GM21723 (cell line): ENCODE results near the gene RALGDS.

Experiments used
- ATAC-seq: cut with Tn5 transposase; IDR thresholded peaks from one replicate; pipeline ENCODE4 v1.9.1; 2021; ENCODE audit warnings: mild to moderate bottlenecking, moderate library complexity; ENCODE audit not compliant: unreplicated experiment

The RALGDS gene

DNA sequence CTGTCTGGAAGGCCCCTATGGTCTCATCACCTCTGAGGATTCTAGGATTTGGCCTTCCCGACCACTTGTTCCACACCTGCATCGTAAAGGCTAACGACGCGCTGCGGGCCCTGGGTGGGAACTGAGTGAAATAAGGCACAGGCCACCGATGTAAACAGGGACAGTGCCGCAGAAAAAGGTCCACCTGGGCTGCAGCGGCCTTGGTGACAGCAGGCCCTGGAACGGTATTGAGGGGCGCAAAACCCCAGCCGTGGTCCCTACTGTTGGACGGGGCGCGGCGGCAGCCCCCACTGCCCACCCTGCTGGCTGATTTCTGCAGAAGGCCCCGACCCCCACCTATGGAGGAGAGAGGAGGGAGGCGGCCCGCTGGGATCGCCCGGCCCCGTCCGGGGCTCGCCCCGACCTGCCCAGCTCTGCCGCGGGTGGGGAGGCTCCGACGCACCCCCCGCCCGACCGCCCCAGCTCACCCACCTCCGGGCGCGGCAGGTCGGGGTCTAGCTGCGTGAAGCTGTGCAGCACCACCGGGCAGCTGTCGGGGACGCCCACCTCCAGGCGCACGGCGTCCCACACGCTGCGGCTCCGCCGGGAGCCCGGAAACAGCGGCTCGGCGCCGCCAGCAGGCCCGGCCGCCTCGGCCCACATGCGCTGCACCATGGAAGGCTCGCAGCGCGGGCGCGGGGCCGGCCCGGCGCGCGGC is 391 bp downstream of the RALGDS start:
- ATAC-seq, result no peak

GRCh38 chr9:133119846-133120500 is 1.1 kb downstream of the RALGDS start:
- no peak for ATAC-seq

- ATAC-seq, result no peak
These were observed 1.8 kb downstream of the RALGDS start for GRCh38 chr9:133119103-133119845.

- no peak for ATAC-seq
These were observed 2.5 kb downstream of the RALGDS start for GRCh38 chr9:133118568-133118967.

DNA sequence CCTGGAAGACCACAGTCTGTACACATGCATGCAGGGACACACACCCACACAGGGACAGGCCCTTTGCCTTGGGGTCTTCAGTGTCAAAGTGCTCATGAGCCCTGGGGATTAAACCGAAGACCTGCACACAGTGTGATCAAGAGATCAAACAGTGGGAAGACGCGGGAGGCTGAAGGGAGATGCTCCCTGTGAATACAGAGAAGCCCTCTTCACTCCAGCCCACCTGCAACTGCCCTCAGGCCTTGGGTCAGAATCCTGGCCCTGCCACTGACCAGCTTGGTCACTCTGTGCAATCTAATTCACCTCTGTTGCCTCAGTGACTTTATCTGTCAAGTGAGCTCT is 2.9 kb downstream of the RALGDS start:
- no peak for ATAC-seq

DNA sequence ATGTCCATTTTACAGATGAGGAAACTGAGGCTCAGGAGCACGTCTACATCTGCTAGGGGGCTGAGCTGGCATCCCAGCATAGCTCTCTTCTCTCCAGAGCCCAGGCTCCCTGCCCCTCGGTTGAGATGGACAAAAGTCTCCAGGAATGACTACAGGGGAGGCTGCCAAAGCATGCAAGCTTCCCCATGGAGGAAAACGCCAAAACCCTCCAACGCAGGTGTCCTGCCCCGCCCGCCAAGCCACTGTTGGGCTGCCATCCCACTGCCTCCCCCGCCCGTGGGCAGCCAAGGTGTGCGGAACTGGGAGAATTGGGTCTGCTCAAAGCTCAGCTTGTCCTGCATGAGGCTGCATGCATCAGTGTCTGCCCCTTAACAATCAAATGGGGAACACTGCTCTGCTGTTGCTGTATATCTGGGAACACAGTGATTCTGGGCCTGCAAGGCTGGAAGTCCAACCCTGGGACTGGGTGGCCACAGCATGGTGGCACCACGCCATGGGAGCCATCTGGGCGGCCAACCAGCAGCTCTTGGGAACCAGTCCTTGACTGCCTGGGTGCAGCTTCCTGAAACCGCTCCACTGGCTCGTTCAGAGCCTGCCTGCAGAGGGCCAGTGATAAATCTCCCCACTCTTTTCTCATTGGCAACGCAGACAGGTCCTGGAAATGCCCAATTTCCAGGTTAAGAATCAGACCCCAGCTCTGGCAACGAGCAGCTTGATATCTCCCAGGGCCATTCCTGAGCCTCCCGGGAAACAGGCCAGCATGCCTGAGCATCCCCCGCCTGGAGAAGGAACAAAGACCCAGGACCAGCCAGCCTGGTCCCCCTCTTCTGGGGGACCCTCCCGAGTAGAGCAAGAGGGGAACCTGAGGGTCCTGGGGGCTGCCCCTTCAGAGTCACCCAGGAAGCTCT is 3.5 kb downstream of the RALGDS start:
- no peak for ATAC-seq

- ATAC-seq, result no peak
These were observed 4.5 kb downstream of the RALGDS start for GRCh38 chr9:133116346-133117231.

- peak; percentile 78 for ATAC-seq
These were observed 5.3 kb downstream of the RALGDS start for GRCh38 chr9:133115604-133116345.

DNA sequence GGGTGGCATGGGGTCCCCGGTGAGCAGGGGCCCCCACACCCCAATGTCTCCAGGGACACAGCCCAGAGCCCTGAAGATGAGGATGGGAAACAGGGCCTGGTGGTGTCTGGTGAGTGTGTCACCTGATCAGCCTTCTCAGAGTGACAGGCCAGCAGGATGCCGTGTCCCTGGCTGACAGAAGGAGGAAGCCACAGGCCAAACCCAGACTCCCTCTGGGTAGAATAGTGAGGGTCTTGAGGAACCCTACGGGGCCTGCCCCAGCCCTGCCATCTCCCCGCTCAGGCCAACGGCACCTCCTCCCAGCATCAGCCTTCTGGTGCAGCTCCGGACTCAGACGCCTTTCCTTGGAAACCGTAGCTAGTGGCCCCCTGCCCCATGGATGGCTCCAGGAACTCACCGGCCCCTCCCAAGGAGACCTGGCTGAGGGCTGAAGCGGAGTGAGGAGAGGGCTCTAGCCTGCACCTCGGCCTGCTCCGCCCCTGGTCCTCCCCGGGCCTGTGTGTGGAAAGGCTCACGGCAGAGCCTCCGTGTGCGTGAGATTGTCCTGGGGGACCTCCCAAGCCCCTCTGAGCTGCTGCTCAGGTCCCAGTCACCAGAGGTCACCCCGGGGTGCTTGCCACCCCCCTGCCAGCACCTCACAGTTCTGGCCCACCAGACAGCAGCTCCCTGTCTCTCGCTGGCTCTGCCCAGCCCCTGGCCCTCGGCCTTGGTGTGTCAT is 6.0 kb downstream of the RALGDS start:
- ATAC-seq, result no peak

DNA sequence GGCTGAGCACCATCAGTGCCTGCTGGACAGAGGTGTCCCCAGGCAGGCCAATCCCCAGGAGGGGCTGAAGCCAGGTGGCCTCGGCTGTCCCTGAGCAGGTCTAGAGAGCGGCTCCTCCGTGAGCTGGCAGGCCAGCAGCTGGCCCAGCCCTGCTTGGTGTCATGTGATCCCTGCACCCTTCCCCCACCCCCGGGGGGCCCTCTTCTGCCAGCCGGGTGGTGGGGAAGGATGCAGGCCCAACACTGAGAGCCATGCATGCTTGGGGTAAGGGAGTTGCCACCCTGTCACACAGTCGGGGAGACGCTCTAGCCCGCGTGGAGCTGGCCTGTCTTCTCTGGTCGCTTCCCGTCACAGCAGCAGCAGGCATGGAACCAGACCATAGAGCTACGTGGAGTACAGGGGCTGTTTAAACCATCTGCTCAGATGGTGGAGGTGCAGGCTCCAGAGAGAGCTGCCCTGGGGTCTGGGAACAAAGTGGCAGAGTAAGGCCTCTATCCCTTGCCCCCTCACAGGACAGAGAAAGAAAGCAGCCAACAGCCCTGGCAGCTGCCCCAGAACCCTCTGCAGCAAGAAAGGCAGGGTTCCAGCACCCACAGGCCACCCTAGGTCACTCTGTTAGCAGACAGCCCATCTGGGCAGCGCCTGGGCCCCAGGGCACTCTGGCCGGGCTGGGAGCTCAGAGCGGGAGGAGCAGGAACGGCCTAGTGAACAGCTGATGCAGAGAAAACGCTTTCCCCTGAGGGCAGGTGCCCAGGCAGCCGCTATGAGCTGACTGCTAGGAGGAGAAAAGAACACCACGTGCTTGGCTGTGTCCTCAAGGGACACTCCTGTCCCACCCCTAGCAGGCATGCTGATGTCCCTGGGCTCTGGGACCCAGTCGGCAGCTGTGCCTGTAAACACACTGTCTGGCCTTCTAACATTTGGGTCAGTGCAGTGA is 6.8 kb downstream of the RALGDS start:
- ATAC-seq, result no peak

DNA sequence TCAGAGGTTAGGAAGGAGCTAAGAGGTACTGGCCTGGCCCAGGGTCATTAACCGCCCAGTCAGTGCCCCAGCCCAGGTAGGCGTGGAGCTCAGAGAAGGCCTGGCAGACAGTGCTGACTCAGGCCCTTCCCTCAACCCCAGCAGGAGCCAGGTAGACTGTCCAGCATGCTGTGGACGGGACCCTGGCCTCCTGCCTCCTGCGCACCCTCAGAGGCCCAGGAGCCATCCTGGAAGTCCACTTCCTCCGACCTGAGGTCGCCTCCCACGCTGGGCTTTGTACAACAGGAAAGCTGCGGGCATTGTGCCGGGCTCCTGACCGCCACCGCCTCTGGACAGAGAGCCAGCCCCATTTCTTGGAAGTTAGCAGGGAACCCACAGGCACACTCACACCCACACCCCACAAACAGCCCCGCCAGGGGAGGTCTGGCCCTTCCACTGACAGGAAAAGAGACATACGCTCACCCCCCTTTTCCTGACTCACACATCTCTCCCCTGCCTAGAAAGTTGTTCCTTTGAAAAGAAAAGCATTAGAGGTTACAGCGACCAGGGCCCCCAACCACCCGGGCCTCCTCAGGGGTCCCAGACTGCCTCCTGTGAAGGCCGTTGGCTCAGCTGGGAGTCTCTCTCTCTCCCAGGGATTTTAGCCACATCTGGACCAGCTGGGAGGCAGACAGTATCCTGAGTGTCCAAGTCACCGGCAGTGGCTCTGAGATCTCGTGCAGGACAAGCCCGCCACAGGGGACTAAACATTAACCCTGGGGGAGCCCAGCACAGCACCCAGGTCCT is 7.7 kb downstream of the RALGDS start:
- ATAC-seq, result no peak

DNA sequence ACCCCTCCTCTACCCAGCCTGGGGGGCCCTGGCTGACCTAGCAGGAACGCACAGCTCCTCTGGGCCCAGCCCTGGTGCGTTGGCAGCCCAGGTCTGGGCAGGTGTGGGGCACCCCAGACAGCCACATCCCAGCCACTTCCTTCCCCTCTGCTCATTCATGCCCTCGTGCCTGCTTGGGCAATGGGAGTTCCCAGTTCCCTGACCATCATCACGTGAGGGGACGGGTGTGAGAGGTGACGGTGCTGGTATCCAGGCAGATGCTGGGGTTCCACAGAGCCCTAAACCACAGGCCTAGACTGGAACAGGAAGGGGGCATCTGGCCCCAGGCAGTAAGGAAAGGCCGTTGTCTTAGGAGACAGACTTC is 8.4 kb downstream of the RALGDS start:
- no peak for ATAC-seq

DNA sequence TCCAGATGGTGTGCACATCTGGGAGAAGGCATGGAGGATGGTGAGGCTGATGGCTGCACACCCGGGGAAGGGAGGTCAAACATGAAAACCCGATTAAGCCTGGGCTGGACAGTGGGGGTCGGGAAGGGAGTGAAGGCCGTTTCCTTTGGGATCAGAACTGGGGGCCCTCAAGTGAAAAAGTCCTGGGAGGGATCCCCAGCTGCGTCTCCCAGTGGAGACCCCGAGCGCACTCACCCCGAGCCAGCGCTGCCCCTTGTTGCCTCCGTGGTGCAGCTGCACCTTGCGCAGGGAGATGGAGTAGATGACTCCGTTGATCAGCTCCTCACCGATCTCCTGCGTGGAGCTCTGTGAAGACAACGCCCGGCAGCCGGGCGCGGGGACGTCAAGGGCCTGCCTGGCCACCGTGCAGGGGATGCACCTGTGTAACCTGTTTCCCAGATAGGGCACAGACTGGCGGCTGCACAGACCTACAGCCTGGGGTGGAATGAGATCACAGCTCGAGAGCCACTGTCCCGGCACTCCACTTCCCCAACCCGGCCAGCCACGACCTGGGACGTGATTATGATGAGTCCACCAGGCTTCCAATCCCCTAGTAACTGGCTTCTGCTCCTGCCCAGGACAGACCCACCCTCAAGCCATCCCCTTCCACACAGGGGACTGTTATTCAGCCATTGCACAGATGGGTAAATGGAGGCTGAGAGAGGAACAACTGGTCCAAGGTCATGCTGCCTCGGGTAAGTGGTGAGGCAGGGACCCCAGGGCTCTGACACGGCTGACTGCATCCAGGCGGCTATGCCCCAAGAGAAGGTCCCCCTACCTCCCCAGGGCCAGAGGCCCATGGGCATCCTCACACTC is 9.0 kb downstream of the RALGDS start:
- no peak for ATAC-seq

- ATAC-seq, result no peak
These were observed 10.9 kb downstream of the RALGDS start for GRCh38 chr9:133109931-133110650.
